HepG2 (cell line): ENCODE measurements around the gene CLDN10. TPM values are rescaled to one million over a fixed set of nuclear protein-coding genes. Genes with fewer than 3 reads are reported as not detected.

ENCODE experiments used
- ATAC-seq: fragments of 200-7000 bp; cut with Tn5 transposase; 3 replicates; pipeline ENCODE4 v1.9.1; 2020; ENCODE audit warnings: mild to moderate bottlenecking, moderate library complexity
- BruUV-seq: library from RNA; stranded (reverse); fragments of 400-500 nt; replicated peaks from 2 replicates; lab custom pipeline; 2021; lab: Mats Ljungman, UMichigan
- CTCF ChIA-PET: fragments of 300-600 bp; formaldehyde crosslinking; extraction: SDS; loops from one replicate; lab custom pipeline; 2021; ENCODE audit warnings: low total read pairs, inconsistent platforms, low intra/inter-chr PET ratio; lab: Yijun Ruan, JAX
- POLR2A ChIA-PET: fragments of 350-600 bp; sonication (Branson Sonifier 250); formaldehyde crosslinking; loops from one replicate; lab custom pipeline; 2020; ENCODE audit warnings: antibody characterized with exemption, inconsistent platforms; lab: Yijun Ruan, JAX
- DNase-seq: peaks from one replicate; pipeline ENCODE4 v3.0.0-alpha.2; 2015; ENCODE audit warnings: low spot score
- FAIRE-seq: peaks from 3 replicates; lab custom pipeline; 2011; peaks lifted over from hg19 to GRCh38; lab: Jason Lieb, UNC
- H2AFZ ChIP-seq: one replicate; pipeline ENCODE4 v1.6.1; 2011; ENCODE audit warnings: low read length, inconsistent platforms
- H3K27ac ChIP-seq: fragments of 300-600 bp; 3 replicates; pipeline ENCODE4 v1.8.0; 2011; ENCODE audit warnings: mixed run types, mild to moderate bottlenecking, mixed read lengths, low read length, inconsistent platforms; ENCODE audit not compliant: insufficient read depth; ENCODE audit errors: extremely low read length
- H3K27me3 ChIP-seq, 2 experiments: fragments of 200-600 bp in 1 of 2; 2 replicates in 1 of 2; 3 replicates in 1 of 2; pipeline versions ENCODE4 v1.6.0 to v1.8.0; 2011; ENCODE audit warnings: low read length in 2 of 2, mild to moderate bottlenecking in 2 of 2, moderate library complexity in 2 of 2, inconsistent platforms in 1 of 2; ENCODE audit not compliant: insufficient read depth in 2 of 2, control insufficient read depth in 1 of 2
- H3K36me3 ChIP-seq, 2 experiments: fragments of 200-600 bp in 1 of 2; replicated peaks in 1 of 2; 2 replicates in 1 of 2; 3 replicates in 1 of 2; pipeline versions ENCODE4 v1.5.1 to v1.8.0; 2011; ENCODE audit warnings: low read length in 2 of 2, inconsistent platforms in 1 of 2; ENCODE audit not compliant: insufficient read depth in 2 of 2, control insufficient read depth in 1 of 2
- H3K4me1 ChIP-seq: 2 replicates; pipeline ENCODE4 v1.5.1; 2012; ENCODE audit warnings: low read length, inconsistent platforms; ENCODE audit not compliant: insufficient read depth
- H3K4me2 ChIP-seq: 2 replicates; pipeline ENCODE4 v1.6.0; 2011; ENCODE audit warnings: low read depth, low read length, inconsistent platforms
- H3K4me3 ChIP-seq, 3 experiments: fragments of 200-600 bp in 1 of 3; sonication (generic), shearing (Covaris generic) in 1 of 3; replicated peaks in 1 of 3; 2 replicates each; pipeline ENCODE4 v1.5.1; 2011 to 2016; ENCODE audit warnings: low read length in 3 of 3, inconsistent platforms in 2 of 3, low read depth in 2 of 3, mild to moderate bottlenecking in 2 of 3, control low read depth in 1 of 3, mixed read lengths in 1 of 3; ENCODE audit not compliant: insufficient read depth in 1 of 3
- H3K79me2 ChIP-seq: one replicate; pipeline ENCODE4 v1.6.1; 2011; ENCODE audit warnings: low read length, inconsistent platforms; ENCODE audit not compliant: insufficient read depth
- H3K9ac ChIP-seq: 2 replicates; pipeline ENCODE4 v1.6.0; 2011; ENCODE audit warnings: mild to moderate bottlenecking, low read depth, low read length, inconsistent platforms; ENCODE audit not compliant: insufficient read depth
- H3K9me3 ChIP-seq: 2 replicates; pipeline ENCODE4 v1.5.1; 2012; ENCODE audit warnings: mild to moderate bottlenecking, low read length
- H4K20me1 ChIP-seq: 2 replicates; pipeline ENCODE4 v1.6.0; 2011; ENCODE audit warnings: inconsistent platforms, mild to moderate bottlenecking, low read length, moderate library complexity; ENCODE audit not compliant: insufficient read depth
- ARID5B ChIP-seq: IDR thresholded peaks from 2 replicates; pipeline ENCODE4 v1.4.0; 2020; ENCODE audit warnings: mild to moderate bottlenecking, missing genetic modification reagents
- CTCF ChIP-seq: sonication (generic); formaldehyde crosslinking; IDR thresholded peaks from 2 replicates; pipeline ENCODE4 v1.5.0; 2020; ENCODE audit warnings: mild to moderate bottlenecking, missing genetic modification reagents, moderate library complexity
- FLYWCH1 ChIP-seq: sonication (generic); formaldehyde crosslinking; IDR thresholded peaks from 2 replicates; pipeline ENCODE4 v1.8.1; 2023; ENCODE audit warnings: mild to moderate bottlenecking, missing genetic modification reagents
- SMC3 ChIP-seq: IDR thresholded peaks from 2 replicates; pipeline ENCODE4 v1.6.1; 2011; ENCODE audit warnings: low read length, improper control_type of control experiment
- SP140L ChIP-seq: sonication (generic); formaldehyde crosslinking; IDR thresholded peaks from 2 replicates; pipeline ENCODE4 v1.4.0; 2020; ENCODE audit warnings: missing genetic modification reagents, borderline replicate concordance
- STAG1 ChIP-seq: sonication (generic); formaldehyde crosslinking; IDR thresholded peaks from 2 replicates; pipeline ENCODE4 v1.4.0; 2020; ENCODE audit warnings: missing genetic modification reagents
- U2AF1 ChIP-seq: fragments of 200-400 bp; formaldehyde crosslinking; optimal IDR thresholded peaks from 2 replicates; pipeline ENCODE3; 2017; ENCODE audit warnings: mild to moderate bottlenecking, low read depth, low read length
- ZNF253 ChIP-seq: sonication (generic); formaldehyde crosslinking; IDR thresholded peaks from 2 replicates; pipeline ENCODE4 v1.8.0; 2022; ENCODE audit warnings: mild to moderate bottlenecking, missing genetic modification reagents, borderline replicate concordance
- ZNF501 ChIP-seq: sonication (generic); formaldehyde crosslinking; IDR thresholded peaks from 2 replicates; pipeline ENCODE4 v1.5.1; 2020; ENCODE audit warnings: mild to moderate bottlenecking, moderate library complexity, missing genetic modification reagents
- WGBS: methylation state at CpG from one replicate; pipeline ENCODE4 v1.1.6; 2017; ENCODE audit warnings: low lambda C conversion rate; 5-methylcytosine and 5-hydroxymethylcytosine counted together
- in situ Hi-C: cut with HindIII; loops from 2 replicates; pipeline ENCODE4 v1.10.0; 2017; ENCODE audit warnings: low pct_unique_long_range_greater_than_20kb; ENCODE audit not compliant: extremely low pct_ligation_motif_present
- intact Hi-C: fragments of 100-400 bp; cut with micrococcal nuclease; formaldehyde crosslinking; loops from one replicate; pipeline ENCODE4 v1.10.0; 2022; ENCODE audit not compliant: unreplicated experiment
- polyA plus RNA-seq, 8 experiments: library from polyadenylated mRNA; depleted of rRNA in 3 of 8; stranded (reverse) in 7 of 8; unstranded in 1 of 8; fragments of >200 nt; fragmentation: Illumina TruSeq in 4 of 8; extraction: Trizol in 4 of 8; gene quantifications; 2 replicates each; pipeline versions ENCODE4 v1.2.1 to v1.2.3, GENCODE V29; 2011 to 2016; ENCODE audit warnings: low read depth in 4 of 8, missing spikeins in 1 of 8, mixed read lengths in 1 of 8; ENCODE audit not compliant: insufficient read depth in 1 of 8
- total RNA-seq, 5 experiments: library from RNA; depleted of rRNA; stranded (reverse); fragments of >200 nt; fragmentation: Illumina TruSeq; extraction: Trizol; gene quantifications; 2 replicates each; pipeline ENCODE4 v1.2.3, GENCODE V29; 2016; ENCODE audit warnings: low read depth in 1 of 5
- TF ChIP-seq, protein P1 (sequence below): sonication (generic); formaldehyde crosslinking; IDR thresholded peaks from 2 replicates; pipeline ENCODE4 v1.4.0; 2020; ENCODE audit warnings: missing genetic modification reagents

CLDN10 gene
- total and polyA plus RNA-seq, 2 of the 13 experiments (the other 11 are each of a cell fraction or from before 2014, with no cell fraction given) = not detected

DNA sequence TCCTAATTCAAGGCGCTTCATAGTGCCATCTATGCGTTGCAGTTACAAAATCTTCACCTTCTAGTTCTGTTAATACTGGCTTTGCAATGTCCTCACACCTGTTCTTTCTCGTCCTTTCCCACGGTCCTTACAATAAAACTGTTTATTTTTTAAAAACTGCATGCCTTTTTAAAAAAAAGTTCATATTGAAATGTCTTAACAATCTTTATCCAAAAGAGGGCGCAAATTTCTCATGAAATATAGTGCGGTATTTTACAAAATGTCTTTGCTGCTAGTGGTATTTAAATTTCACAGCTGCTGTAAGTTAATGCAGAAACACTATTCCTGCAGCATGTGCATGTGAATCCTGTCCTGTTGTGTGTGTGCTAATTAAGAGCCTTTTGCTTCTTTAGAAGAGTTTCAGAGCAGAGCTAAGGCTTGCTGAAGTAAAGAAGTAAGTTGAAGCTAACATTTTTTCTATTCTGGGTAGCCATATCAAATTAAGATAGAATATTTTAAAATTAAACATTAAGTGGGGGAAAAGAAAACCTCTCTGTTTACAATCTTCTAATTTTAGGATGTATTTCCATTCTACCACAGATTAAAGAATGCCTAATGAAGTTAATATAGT lies 15.8 kb upstream of the CLDN10 start:
- DNase-seq (no peak), FAIRE-seq (peak; percentile 28), ATAC-seq (no peak)
- H3K27me3 ChIP-seq = no peaks in the 10 kb centered on the region
- no TSS peak for BruUV-seq
- no peak overlapping the region for H3K4me2 ChIP-seq
- 20% methylated on average over 6 of the region's 6 CpGs for WGBS
- H3K79me2 ChIP-seq = no peaks in the 10 kb centered on the region
- intact Hi-C loops (loop anchor here (5.0 kb wide), 1 partner anchor 126 kb away; no protein-coding TSS in a partner anchor), in situ Hi-C loops (no loop called here)
- no peaks in the 10 kb centered on the region for H4K20me1 ChIP-seq
- TF ChIP-seq CTCF (CRISPR knock-in tag) = peak; percentile 39
- TF ChIP-seq STAG1 = 0 out of 2 replicates have a peak, but pooled peaks have one; percentile 19
- TF ChIP-seq SMC3 = 0 out of 2 replicates have a peak, but pooled peaks have one; percentile 12
- TF ChIP-seq ZNF501 (CRISPR knock-in tag) = no peak
- H3K36me3 ChIP-seq = no peaks in the 10 kb centered on the region
- no peak overlapping the region for H3K9ac ChIP-seq
- no peak overlapping the region for H3K27ac ChIP-seq
- H3K9me3 ChIP-seq = no peaks in the 10 kb centered on the region
- no peak overlapping the region for H2AFZ ChIP-seq
- H3K4me3 ChIP-seq = no peak overlapping the region
- ChIA-PET CTCF (interaction anchor here (0.7 kb wide), 1 partner anchor 43 kb away, joined by 3 read pairs; no protein-coding TSS in a partner anchor), POLR2A (no interaction called here)
- peaks cover 31% of the 10 kb centered on the region for H3K4me1 ChIP-seq

DNA sequence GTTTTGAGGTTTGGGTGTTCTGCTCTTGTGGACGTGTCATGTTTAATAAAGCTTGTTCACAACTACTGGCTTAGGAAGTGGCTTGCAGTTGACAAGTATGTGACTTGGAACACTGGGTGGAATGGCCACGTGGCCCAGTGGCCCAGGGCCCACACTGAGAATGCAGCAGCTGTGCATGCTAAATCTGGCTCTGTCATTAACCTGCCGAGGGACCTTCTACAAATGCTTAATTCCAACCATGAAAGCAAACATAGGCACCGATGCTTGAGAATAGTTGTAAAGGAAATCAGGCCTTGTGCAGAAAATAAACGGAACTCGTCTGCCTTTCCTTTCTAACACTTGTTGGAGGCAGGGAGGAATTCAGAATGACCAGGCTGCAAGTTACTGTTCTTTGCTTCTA lies 11.6 kb upstream of the CLDN10 start:
- Histone ChIP-seq H4K20me1 (no peaks in the 10 kb centered on the region), H3K36me3 (no peaks in the 10 kb centered on the region), H3K79me2 (no peaks in the 10 kb centered on the region), H3K27ac (no peak overlapping the region), H3K27me3 (no peaks in the 10 kb centered on the region), H3K9me3 (no peaks in the 10 kb centered on the region), H3K4me1 (peaks cover 8% of the 10 kb centered on the region), H3K4me2 (no peak overlapping the region), H2AFZ (no peak overlapping the region), H3K9ac (no peak overlapping the region), H3K4me3 (no peak overlapping the region)
- WGBS = 39% methylated on average over 6 of the region's 6 CpGs
- in situ Hi-C loops (no loop called here), intact Hi-C loops (no loop called here)
- ATAC-seq (peak; percentile 36; the same call in 1 of the 3 replicates), FAIRE-seq (no peak), DNase-seq (no peak)
- CTCF ChIA-PET = no interaction called here
- BruUV-seq = no TSS peak
- POLR2A ChIA-PET = no interaction called here
- TF ChIP-seq SP140L (CRISPR knock-in tag) = no peak
- no peak for TF ChIP-seq ZNF253 (CRISPR knock-in tag)
- no peak for TF ChIP-seq U2AF1
- TF ChIP-seq ARID5B (CRISPR knock-in tag) = no peak
- TF ChIP-seq FLYWCH1 (CRISPR knock-in tag) = no peak
- TF ChIP-seq, protein P1, sequence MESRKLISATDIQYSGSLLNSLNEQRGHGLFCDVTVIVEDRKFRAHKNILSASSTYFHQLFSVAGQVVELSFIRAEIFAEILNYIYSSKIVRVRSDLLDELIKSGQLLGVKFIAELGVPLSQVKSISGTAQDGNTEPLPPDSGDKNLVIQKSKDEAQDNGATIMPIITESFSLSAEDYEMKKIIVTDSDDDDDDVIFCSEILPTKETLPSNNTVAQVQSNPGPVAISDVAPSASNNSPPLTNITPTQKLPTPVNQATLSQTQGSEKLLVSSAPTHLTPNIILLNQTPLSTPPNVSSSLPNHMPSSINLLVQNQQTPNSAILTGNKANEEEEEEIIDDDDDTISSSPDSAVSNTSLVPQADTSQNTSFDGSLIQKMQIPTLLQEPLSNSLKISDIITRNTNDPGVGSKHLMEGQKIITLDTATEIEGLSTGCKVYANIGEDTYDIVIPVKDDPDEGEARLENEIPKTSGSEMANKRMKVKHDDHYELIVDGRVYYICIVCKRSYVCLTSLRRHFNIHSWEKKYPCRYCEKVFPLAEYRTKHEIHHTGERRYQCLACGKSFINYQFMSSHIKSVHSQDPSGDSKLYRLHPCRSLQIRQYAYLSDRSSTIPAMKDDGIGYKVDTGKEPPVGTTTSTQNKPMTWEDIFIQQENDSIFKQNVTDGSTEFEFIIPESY (CRISPR knock-in tag) = no peak
